MM.1S (cell line): ENCODE measurements around the gene TMPRSS3.

Source experiments
- EZH2 ChIP-seq: fragments of 300-600 bp; sonication (generic); optimal IDR thresholded peaks from 2 replicates; pipeline ENCODE3; 2017; ENCODE audit warnings: low read depth, mild to moderate bottlenecking, antibody characterized with exemption, low read length, mixed read lengths
- TF ChIP-seq, protein P1 (sequence below): fragments of 300-600 bp; sonication (generic); IDR thresholded peaks from 2 replicates; pipeline ENCODE4 v1.5.1; 2016; ENCODE audit warnings: antibody characterized with exemption, low read length, mixed read lengths

GRCh38 chr21:42391297-42391696, 4.6 kb downstream of the TMPRSS3 start:
- TF ChIP-seq, protein P1, sequence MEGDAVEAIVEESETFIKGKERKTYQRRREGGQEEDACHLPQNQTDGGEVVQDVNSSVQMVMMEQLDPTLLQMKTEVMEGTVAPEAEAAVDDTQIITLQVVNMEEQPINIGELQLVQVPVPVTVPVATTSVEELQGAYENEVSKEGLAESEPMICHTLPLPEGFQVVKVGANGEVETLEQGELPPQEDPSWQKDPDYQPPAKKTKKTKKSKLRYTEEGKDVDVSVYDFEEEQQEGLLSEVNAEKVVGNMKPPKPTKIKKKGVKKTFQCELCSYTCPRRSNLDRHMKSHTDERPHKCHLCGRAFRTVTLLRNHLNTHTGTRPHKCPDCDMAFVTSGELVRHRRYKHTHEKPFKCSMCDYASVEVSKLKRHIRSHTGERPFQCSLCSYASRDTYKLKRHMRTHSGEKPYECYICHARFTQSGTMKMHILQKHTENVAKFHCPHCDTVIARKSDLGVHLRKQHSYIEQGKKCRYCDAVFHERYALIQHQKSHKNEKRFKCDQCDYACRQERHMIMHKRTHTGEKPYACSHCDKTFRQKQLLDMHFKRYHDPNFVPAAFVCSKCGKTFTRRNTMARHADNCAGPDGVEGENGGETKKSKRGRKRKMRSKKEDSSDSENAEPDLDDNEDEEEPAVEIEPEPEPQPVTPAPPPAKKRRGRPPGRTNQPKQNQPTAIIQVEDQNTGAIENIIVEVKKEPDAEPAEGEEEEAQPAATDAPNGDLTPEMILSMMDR = no peak
- TF ChIP-seq EZH2 = no peak
